ENCODE data around the gene CDC42BPG.
A peak's percentile ranks its signal among the peaks of the same experiment; 100 is the strongest.

Gene CDC42BPG

GRCh38 chr11:64794526-64794925, 49.9 kb downstream of the CDC42BPG start:
- Mint-ChIP-seq H3K27ac (peak overlapping the region; percentile 96), H3K36me3 (ENCODE audit: low read depth) (peaks cover 6% of the 10 kb centered on the region), H3K4me3 (no peak overlapping the region), H3K27me3 (ENCODE audit: low read depth, poor library complexity) (no peaks in the 10 kb centered on the region), H3K9me3 (no peaks in the 10 kb centered on the region), H3K4me1 (peaks cover 38% of the 10 kb centered on the region)
- no peak for DNase-seq
- no peak for TF ChIP-seq CTCF (IDR thresholded peaks at IDR 0.05)

- Mint-ChIP-seq H3K27ac (peak overlapping the region; percentile 53), H3K4me3 (no peak overlapping the region), H3K9me3 (no peaks in the 10 kb centered on the region), H3K27me3 (ENCODE audit: low read depth, poor library complexity) (no peaks in the 10 kb centered on the region), H3K36me3 (ENCODE audit: low read depth) (peaks cover under 1% of the 10 kb centered on the region), H3K4me1 (peaks cover 32% of the 10 kb centered on the region)
- no peak for TF ChIP-seq CTCF (IDR thresholded peaks at IDR 0.05)
- no peak for DNase-seq
These were observed 50.9 kb downstream of the CDC42BPG start for GRCh38 chr11:64793271-64794160.

- no peak for DNase-seq
- H3K4me1 Mint-ChIP-seq: peaks cover 32% of the 10 kb centered on the region
- TF ChIP-seq CTCF (IDR thresholded peaks at IDR 0.05): no peak
- H3K27ac Mint-ChIP-seq: no peak overlapping the region
- H3K9me3 Mint-ChIP-seq: no peaks in the 10 kb centered on the region
- no peaks in the 10 kb centered on the region for H3K27me3 Mint-ChIP-seq (ENCODE audit: low read depth, poor library complexity)
- no peak overlapping the region for H3K4me3 Mint-ChIP-seq
- no peaks in the 10 kb centered on the region for H3K36me3 Mint-ChIP-seq (ENCODE audit: low read depth)
These were observed 52.0 kb downstream of the CDC42BPG start for GRCh38 chr11:64792482-64792881.

- Mint-ChIP-seq H3K4me1 (peaks cover 32% of the 10 kb centered on the region), H3K36me3 (ENCODE audit: low read depth) (no peaks in the 10 kb centered on the region), H3K9me3 (no peaks in the 10 kb centered on the region), H3K27me3 (ENCODE audit: low read depth, poor library complexity) (no peaks in the 10 kb centered on the region), H3K27ac (no peak overlapping the region), H3K4me3 (no peak overlapping the region)
- no peak for TF ChIP-seq CTCF (IDR thresholded peaks at IDR 0.05)
- DNase-seq: no peak
These were observed 52.6 kb downstream of the CDC42BPG start for GRCh38 chr11:64791781-64792291.

GRCh38 chr11:64790205-64791095, 54.0 kb downstream of the CDC42BPG start:
- H3K36me3 Mint-ChIP-seq (ENCODE audit: low read depth): no peaks in the 10 kb centered on the region
- TF ChIP-seq CTCF (IDR thresholded peaks at IDR 0.05): no peak
- peaks cover 18% of the 10 kb centered on the region for H3K4me1 Mint-ChIP-seq

More at GRCh38 chr11:64790205-64791095, 54.0 kb downstream of the CDC42BPG start:
- DNase-seq: no peak
- no peaks in the 10 kb centered on the region for H3K9me3 Mint-ChIP-seq
- no peak overlapping the region for H3K4me3 Mint-ChIP-seq
- no peaks in the 10 kb centered on the region for H3K27me3 Mint-ChIP-seq (ENCODE audit: low read depth, poor library complexity)
- H3K27ac Mint-ChIP-seq: no peak overlapping the region

All from nephron progenitor cell (in vitro differentiated cells).